Ectodermal cell (in vitro differentiated cells): ENCODE measurements around the gene ZFP36L1.
A peak's percentile ranks its signal among the peaks of the same experiment; 100 is the strongest.

Source experiments
- H3K27ac ChIP-seq: 2 replicates; pipeline ENCODE4 v1.7.0; 2013; ENCODE audit warnings: mild to moderate bottlenecking, low read depth, low read length; ENCODE audit not compliant: insufficient read depth, poor library complexity, severe bottlenecking
- H3K27me3 ChIP-seq: 2 replicates; pipeline ENCODE4 v1.7.0; 2013; ENCODE audit warnings: mild to moderate bottlenecking, low read length; ENCODE audit not compliant: insufficient read depth, control insufficient read depth, poor library complexity, severe bottlenecking
- H3K36me3 ChIP-seq: one replicate; pipeline ENCODE4 v1.7.0; 2013; ENCODE audit warnings: low read length; ENCODE audit not compliant: control insufficient read depth, insufficient read depth
- H3K4me1 ChIP-seq: one replicate; pipeline ENCODE4 v1.7.0; 2013; ENCODE audit warnings: low read length; ENCODE audit not compliant: control insufficient read depth, insufficient read depth
- H3K4me3 ChIP-seq: 2 replicates; pipeline ENCODE4 v1.7.0; 2013; ENCODE audit warnings: low read depth, low read length, control low read depth; ENCODE audit not compliant: insufficient read depth
- H3K9me3 ChIP-seq: 2 replicates; pipeline ENCODE4 v1.7.0; 2013; ENCODE audit warnings: mild to moderate bottlenecking, low read length, moderate library complexity; ENCODE audit not compliant: control insufficient read depth
- WGBS, 2 experiments: methylation state at CpG; one replicate each; pipeline ENCODE4 v1.1.7; 2013; ENCODE audit warnings: missing lambda C conversion rate in 2 of 2; 5-methylcytosine and 5-hydroxymethylcytosine counted together

ZFP36L1 gene

GRCh38 chr14:68795597-68796417 is 2.9 kb upstream of the ZFP36L1 start:
- H3K4me3 ChIP-seq: peak overlapping the region; percentile 95
- H3K9me3 ChIP-seq: no peaks in the 10 kb centered on the region
- peaks cover 8% of the 10 kb centered on the region for H3K36me3 ChIP-seq
- H3K27ac ChIP-seq: peak overlapping the region; percentile 100
- 1% methylated on average over 70 of the region's 70 CpGs for WGBS, 2 experiments
- H3K4me1 ChIP-seq: peaks cover 9% of the 10 kb centered on the region
- no peaks in the 10 kb centered on the region for H3K27me3 ChIP-seq

GRCh38 chr14:68794851-68795596 is 2.2 kb upstream of the ZFP36L1 start:
- Histone ChIP-seq H3K27ac (peak overlapping the region; percentile 100), H3K4me1 (peaks cover 11% of the 10 kb centered on the region), H3K27me3 (no peaks in the 10 kb centered on the region), H3K4me3 (peak overlapping the region; percentile 95), H3K36me3 (peaks cover 16% of the 10 kb centered on the region), H3K9me3 (no peaks in the 10 kb centered on the region)
- 0 to 1% methylated on average over 32 to 35 of the region's 36 CpGs for WGBS, 2 experiments

- peaks cover 23% of the 10 kb centered on the region for H3K36me3 ChIP-seq
- peaks cover 18% of the 10 kb centered on the region for H3K4me1 ChIP-seq
- 0 to 1% methylated on average over 41 of the region's 41 CpGs for WGBS, 2 experiments
- no peaks in the 10 kb centered on the region for H3K9me3 ChIP-seq
- peak overlapping the region; percentile 100 for H3K27ac ChIP-seq
- H3K4me3 ChIP-seq: peak overlapping the region; percentile 95
- H3K27me3 ChIP-seq: no peaks in the 10 kb centered on the region
These were observed 1.4 kb upstream of the ZFP36L1 start for GRCh38 chr14:68794130-68794850.

GRCh38 chr14:68793734-68794129 is 865 bp upstream of the ZFP36L1 start:
- Histone ChIP-seq H3K27me3 (no peaks in the 10 kb centered on the region), H3K36me3 (peaks cover 28% of the 10 kb centered on the region), H3K4me1 (peaks cover 22% of the 10 kb centered on the region), H3K9me3 (no peaks in the 10 kb centered on the region), H3K4me3 (peak overlapping the region; percentile 95), H3K27ac (peak overlapping the region; percentile 100)
- WGBS, 2 experiments: 0% methylated on average over 33 of the region's 33 CpGs

GRCh38 chr14:68792678-68792978 is 239 bp downstream of the ZFP36L1 start:
- WGBS, 2 experiments: 0% methylated on average over 13 of the region's 13 CpGs
- Histone ChIP-seq H3K4me1 (peaks cover 22% of the 10 kb centered on the region), H3K4me3 (peak overlapping the region; percentile 95), H3K27ac (peak overlapping the region; percentile 100), H3K27me3 (no peaks in the 10 kb centered on the region), H3K36me3 (peaks cover 29% of the 10 kb centered on the region), H3K9me3 (no peaks in the 10 kb centered on the region)

GRCh38 chr14:68791902-68792677 is 777 bp downstream of the ZFP36L1 start:
- H3K4me1 ChIP-seq: peaks cover 20% of the 10 kb centered on the region
- no peaks in the 10 kb centered on the region for H3K9me3 ChIP-seq
- no peaks in the 10 kb centered on the region for H3K27me3 ChIP-seq
- H3K36me3 ChIP-seq: peaks cover 32% of the 10 kb centered on the region
- peak overlapping the region; percentile 100 for H3K27ac ChIP-seq
- WGBS, 2 experiments: 0% methylated on average over 33 of the region's 33 CpGs
- peak overlapping the region; percentile 95 for H3K4me3 ChIP-seq

GRCh38 chr14:68791078-68791901 is 1.6 kb downstream of the ZFP36L1 start:
- peak overlapping the region; percentile 95 for H3K4me3 ChIP-seq
- H3K4me1 ChIP-seq: peaks cover 13% of the 10 kb centered on the region
- H3K27me3 ChIP-seq: no peaks in the 10 kb centered on the region
- 0 to 1% methylated on average over 14 to 15 of the region's 15 CpGs for WGBS, 2 experiments
- peak overlapping the region; percentile 100 for H3K27ac ChIP-seq
- peaks cover 32% of the 10 kb centered on the region for H3K36me3 ChIP-seq
- H3K9me3 ChIP-seq: no peaks in the 10 kb centered on the region

- Histone ChIP-seq H3K36me3 (peaks cover 32% of the 10 kb centered on the region), H3K4me1 (peaks cover 13% of the 10 kb centered on the region), H3K27me3 (no peaks in the 10 kb centered on the region), H3K27ac (peak overlapping the region; percentile 61), H3K9me3 (no peaks in the 10 kb centered on the region), H3K4me3 (peak overlapping the region; percentile 95)
- 18 to 19% methylated on average over 8 of the region's 8 CpGs for WGBS, 2 experiments
These were observed 2.2 kb downstream of the ZFP36L1 start for GRCh38 chr14:68790644-68791077.
